GM06990 (cell line): Measurements from ENCODE around the gene LOXL1.

Experiments
- DNase-seq: peaks from one replicate; pipeline ENCODE4 v3.0.0-alpha.2; 2011; ENCODE audit not compliant: insufficient read length; ENCODE audit errors: extremely low read depth
- H3K27me3 ChIP-seq: replicated peaks from 2 replicates; pipeline ENCODE4 v1.6.0; 2011; ENCODE audit warnings: low read length; ENCODE audit not compliant: control insufficient read depth, insufficient read depth
- H3K36me3 ChIP-seq: 2 replicates; pipeline ENCODE4 v1.5.1; 2011; ENCODE audit warnings: low read length; ENCODE audit not compliant: control insufficient read depth, insufficient read depth
- H3K4me3 ChIP-seq: replicated peaks from 2 replicates; pipeline ENCODE4 v1.5.1; 2011; ENCODE audit warnings: low read depth, mild to moderate bottlenecking, control low read depth, low read length
- CTCF ChIP-seq: IDR thresholded peaks from 2 replicates; pipeline ENCODE4 v1.5.1; 2011; ENCODE audit warnings: low read length, control low read depth, mild to moderate bottlenecking, inconsistent platforms; ENCODE audit not compliant: insufficient read depth, poor library complexity, severe bottlenecking

LOXL1 gene

GRCh38 chr15:73919706-73920105, 6.6 kb upstream of the LOXL1 start:
- DNase-seq: no peak
- Histone ChIP-seq H3K4me3 (no peak overlapping the region), H3K27me3 (no peaks in the 10 kb centered on the region), H3K36me3 (no peaks in the 10 kb centered on the region)
- TF ChIP-seq CTCF: no peak

- TF ChIP-seq CTCF: no peak
These were observed 4.9 kb upstream of the LOXL1 start for GRCh38 chr15:73921254-73921925.

GRCh38 chr15:73922186-73923151, 3.8 kb upstream of the LOXL1 start:
- TF ChIP-seq CTCF: no peak
- Histone ChIP-seq H3K27me3 (no peaks in the 10 kb centered on the region; the same call in 1 of the 2 replicates), H3K36me3 (no peaks in the 10 kb centered on the region), H3K4me3 (no peak overlapping the region)
- DNase-seq: no peak

More at GRCh38 chr15:73921254-73921925, 4.9 kb upstream of the LOXL1 start:
- H3K36me3 ChIP-seq: no peaks in the 10 kb centered on the region
- H3K27me3 ChIP-seq: no peaks in the 10 kb centered on the region
- no peak overlapping the region for H3K4me3 ChIP-seq
- no peak for DNase-seq

GRCh38 chr15:73923156-73923487, 3.1 kb upstream of the LOXL1 start:
- Histone ChIP-seq H3K4me3 (no peak overlapping the region), H3K36me3 (no peaks in the 10 kb centered on the region), H3K27me3 (no peaks in the 10 kb centered on the region; the same call in 1 of the 2 replicates)
- no peak for TF ChIP-seq CTCF
- no peak for DNase-seq

GRCh38 chr15:73923488-73924164, 2.6 kb upstream of the LOXL1 start:
- no peak for DNase-seq
- no peak for TF ChIP-seq CTCF
- Histone ChIP-seq H3K36me3 (no peaks in the 10 kb centered on the region), H3K4me3 (no peak overlapping the region), H3K27me3 (peaks cover 1% of the 10 kb centered on the region; the same call in 1 of the 2 replicates)
